ENCODE data around the gene C5orf15. TPM values are rescaled to one million over a fixed set of nuclear protein-coding genes. Genes with fewer than 3 reads are reported as not detected.

The C5orf15 gene
- total and polyA plus RNA-seq, 9 of the 15 experiments (the other 6 are each of a cell fraction or from before 2014, with no cell fraction given), result 23.3 to 50.7 (median 35.5) TPM

GRCh38 chr5:133968204-133968980 is at the start of gene C5orf15 (continued):
- TF ChIP-seq MNT (conservative IDR thresholded peaks at IDR 0.05), result peak; percentile 84 to 90
- TF ChIP-seq ZBTB12 (CRISPR knock-in tag; IDR thresholded peaks at IDR 0.05), result peak; percentile 86
- TF ChIP-seq PKNOX1 (IDR thresholded peaks at IDR 0.05), result peak; percentile 44; the same call in 1 of the 2 replicates
- no peak for TF ChIP-seq ZNF384 (IDR thresholded peaks at IDR 0.05; ENCODE audit: low read depth, low read length)
- TF ChIP-seq ZNF766 (CRISPR knock-in tag; conservative IDR thresholded peaks at IDR 0.05), result 0 out of 2 replicates have a peak, but pooled peaks have one; percentile 45
- TF ChIP-seq CBX1 (IDR thresholded peaks at IDR 0.05; ENCODE audit: low read depth), result no peak
- no peak for TF ChIP-seq ZBED1 (IDR thresholded peaks at IDR 0.05)
- TF ChIP-seq CTBP1 (IDR thresholded peaks at IDR 0.05; ENCODE audit: borderline replicate concordance), result peak; percentile 54; the same call in 1 of the 2 replicates
- TF ChIP-seq ZNF57 (CRISPR knock-in tag; IDR thresholded peaks at IDR 0.05), result no peak
- TF ChIP-seq CSDE1 (IDR thresholded peaks at IDR 0.05), result peak in 1 of 2 experiments; percentile 49; a peak in 1 of 4 replicates
- TF ChIP-seq PML (IDR thresholded peaks at IDR 0.05; ENCODE audit: low read length), result peak; percentile 39; the same call in 1 of the 2 replicates
- TF ChIP-seq IRF1 (CRISPR knock-in tag; IDR thresholded peaks at IDR 0.05; ENCODE audit: borderline replicate concordance), result no peak
- no peak for TF ChIP-seq ID3 (CRISPR knock-in tag; IDR thresholded peaks at IDR 0.05)
- no peak for TF ChIP-seq ID3 (tag; IDR thresholded peaks at IDR 0.05)
- TF ChIP-seq DEAF1 (CRISPR knock-in tag; IDR thresholded peaks at IDR 0.05), result no peak
- no peak for TF ChIP-seq BRCA1 (IDR thresholded peaks at IDR 0.05)
- no peak for TF ChIP-seq BRCA1 (CRISPR knock-in tag; IDR thresholded peaks at IDR 0.05)
- TF ChIP-seq ZNF740 (CRISPR knock-in tag; IDR thresholded peaks at IDR 0.05), result 0 out of 2 replicates have a peak, but pooled peaks have one; percentile 22
- no peak for TF ChIP-seq ZNF740 (tag; IDR thresholded peaks at IDR 0.05)

Data from K562 (cell line).